CD14-positive monocyte (primary cell): ENCODE data around the gene DHX57. TPM values are rescaled to one million over a fixed set of nuclear protein-coding genes. Genes with fewer than 3 reads are reported as not detected.

ENCODE experiments used
- DNase-seq, 3 donors: peaks; one replicate each; pipeline ENCODE4 v3.0.0-alpha.2; 2011 to 2022
- H2AFZ ChIP-seq: 2 replicates; pipeline ENCODE4 v1.6.0; 2012; ENCODE audit warnings: mild to moderate bottlenecking, low read depth, low read length, inconsistent platforms; ENCODE audit not compliant: insufficient read depth, poor library complexity, severe bottlenecking
- H3K27ac ChIP-seq, 2 donors: 1 replicate in 1 of 2; 2 replicates in 1 of 2; pipeline ENCODE4 v1.5.1; 2012 to 2013; ENCODE audit warnings: low read length in 2 of 2, control low read depth in 1 of 2, inconsistent platforms in 1 of 2, low read depth in 1 of 2, mild to moderate bottlenecking in 1 of 2
- H3K27me3 ChIP-seq, 2 donors: one replicate each; pipeline versions ENCODE4 v1.6.0 to v1.6.1; 2011 to 2013; ENCODE audit warnings: low read length in 2 of 2; ENCODE audit not compliant: control insufficient read depth in 2 of 2, insufficient read depth in 2 of 2
- H3K36me3 ChIP-seq, 2 donors: replicated peaks in 1 of 2; 1 replicate in 1 of 2; 2 replicates in 1 of 2; pipeline versions ENCODE4 v1.5.1 to v1.6.1; 2012 to 2013; ENCODE audit warnings: low read length in 2 of 2, control low read depth in 1 of 2, inconsistent platforms in 1 of 2, mild to moderate bottlenecking in 1 of 2; ENCODE audit not compliant: insufficient read depth in 2 of 2, control insufficient read depth in 1 of 2
- H3K4me1 ChIP-seq, 2 donors: 1 replicate in 1 of 2; 2 replicates in 1 of 2; pipeline versions ENCODE4 v1.5.1 to v1.6.1; 2012 to 2013; ENCODE audit warnings: low read length in 2 of 2, control low read depth in 1 of 2, inconsistent platforms in 1 of 2, mild to moderate bottlenecking in 1 of 2, moderate library complexity in 1 of 2; ENCODE audit not compliant: insufficient read depth in 2 of 2, control insufficient read depth in 1 of 2
- H3K4me2 ChIP-seq: replicated peaks from 2 replicates; pipeline ENCODE3; 2012; ENCODE audit warnings: low read length, moderate library complexity, mild to moderate bottlenecking; ENCODE audit not compliant: poor library complexity, severe bottlenecking; ENCODE audit errors: extremely low read depth
- H3K4me3 ChIP-seq, 3 experiments: fragments of 200-600 bp in 1 of 3; sonication (generic) in 1 of 3; replicated peaks in 1 of 3; 1 replicate in 2 of 3; 2 replicates in 1 of 3; pipeline ENCODE4 v1.5.1; 2011 to 2013; ENCODE audit warnings: low read length in 3 of 3, mild to moderate bottlenecking in 3 of 3, control low read depth in 2 of 3, low read depth in 2 of 3, inconsistent platforms in 1 of 3, moderate library complexity in 1 of 3
- H3K79me2 ChIP-seq: 2 replicates; pipeline ENCODE4 v1.6.0; 2012; ENCODE audit warnings: mild to moderate bottlenecking, control low read depth, inconsistent platforms, low read length, moderate library complexity; ENCODE audit not compliant: insufficient read depth
- H3K9ac ChIP-seq: 2 replicates; pipeline ENCODE4 v1.6.0; 2017; ENCODE audit warnings: low read length, mild to moderate bottlenecking; ENCODE audit not compliant: insufficient read depth, poor library complexity, severe bottlenecking
- H3K9me3 ChIP-seq, 2 donors: replicated peaks in 1 of 2; 1 replicate in 1 of 2; 2 replicates in 1 of 2; pipeline versions ENCODE4 v1.5.1 to v1.6.1; 2012 to 2013; ENCODE audit warnings: low read length in 2 of 2, control low read depth in 1 of 2; ENCODE audit not compliant: control insufficient read depth in 1 of 2, insufficient read depth in 1 of 2
- H4K20me1 ChIP-seq: 2 replicates; pipeline ENCODE4 v1.6.0; 2012; ENCODE audit warnings: mild to moderate bottlenecking, low read length, control low read depth, moderate library complexity; ENCODE audit not compliant: insufficient read depth
- H3K27ac Mint-ChIP-seq, 7 donors: one replicate each; pipeline ENCODE4 v1.8.0; 2020; ENCODE audit warnings: mild to moderate bottlenecking in 7 of 7, mixed read lengths in 7 of 7, moderate library complexity in 6 of 7, inconsistent platforms in 2 of 7
- H3K27me3 Mint-ChIP-seq, 3 donors: one replicate each; pipeline ENCODE4 v1.8.0; 2021 to 2022; ENCODE audit warnings: low read depth in 3 of 3, mild to moderate bottlenecking in 3 of 3, mixed read lengths in 3 of 3, moderate library complexity in 3 of 3, inconsistent platforms in 1 of 3
- H3K36me3 Mint-ChIP-seq, 2 donors: one replicate each; pipeline ENCODE4 v1.8.0; 2020; ENCODE audit warnings: mixed read lengths in 2 of 2, inconsistent platforms in 1 of 2, mild to moderate bottlenecking in 1 of 2
- H3K4me1 Mint-ChIP-seq: one replicate; pipeline ENCODE4 v1.8.0; 2020; ENCODE audit warnings: mild to moderate bottlenecking, mixed read lengths
- H3K4me3 Mint-ChIP-seq, 2 donors: one replicate each; pipeline ENCODE4 v1.8.0; 2020; ENCODE audit warnings: mild to moderate bottlenecking in 2 of 2, mixed read lengths in 2 of 2, moderate library complexity in 1 of 2
- H3K9me3 Mint-ChIP-seq, 7 donors: one replicate each; pipeline ENCODE4 v1.8.0; 2020 to 2022; ENCODE audit warnings: mixed read lengths in 7 of 7, mild to moderate bottlenecking in 6 of 7, moderate library complexity in 6 of 7, inconsistent platforms in 2 of 7
- CTCF ChIP-seq: fragments of 200-600 bp; IDR thresholded peaks from one replicate; pipeline ENCODE4 v1.8.0; 2022; ENCODE audit warnings: antibody characterized with exemption, mild to moderate bottlenecking
- WGBS: methylation state at CpG from one replicate; pipeline ENCODE4 v1.1.5; 2013; ENCODE audit warnings: missing lambda C conversion rate; ENCODE audit not compliant: insufficient coverage; 5-methylcytosine and 5-hydroxymethylcytosine counted together
- intact Hi-C, 2 donors: fragments of 100-400 bp; cut with micrococcal nuclease; formaldehyde crosslinking; loops; one replicate each; pipeline versions ENCODE4 v1.15.0 to v1.15.1; 2023
- polyA plus RNA-seq, 3 donors: library from polyadenylated mRNA; depleted of rRNA in 1 of 3; unstranded in 2 of 3; stranded (reverse) in 1 of 3; fragments of 300-500 nt in 2 of 3; fragments of >200 nt in 1 of 3; fragmentation: Illumina TruSeq in 2 of 3; gene quantifications; 1 replicate in 2 of 3; 2 replicates in 1 of 3; pipeline ENCODE4 v1.2.3, GENCODE V29; 2012 to 2021

Gene DHX57
- polyA plus RNA-seq, 3 donors: 7.7 to 13.4 (median 12.9) TPM

- no peaks in the 10 kb centered on the region for H3K9me3 ChIP-seq
- Mint-ChIP-seq H3K27me3 (no peaks in the 10 kb centered on the region), H3K27ac (no peak overlapping the region), H3K36me3 (peaks cover 17 to 26% of the 10 kb centered on the region in 2 donors), H3K4me1 (peaks cover 5% of the 10 kb centered on the region), H3K9me3 (peaks cover 0 to 3% (median 0%) of the 10 kb centered on the region in 7 donors), H3K4me3 (no peak overlapping the region)
- TF ChIP-seq CTCF: no peak
- no peak overlapping the region for H3K27ac ChIP-seq
- intact Hi-C loops: no loop called here
- DNase-seq: no peak
- H3K36me3 ChIP-seq: peaks cover 11 to 21% of the 10 kb centered on the region in 2 donors
- H3K4me1 ChIP-seq: peaks cover 11 to 15% of the 10 kb centered on the region in 2 donors
- H3K4me2 ChIP-seq: no peak overlapping the region
- H3K27me3 ChIP-seq: no peaks in the 10 kb centered on the region
- no peak overlapping the region for H3K4me3 ChIP-seq
- H3K9ac ChIP-seq: no peak overlapping the region
- no peak overlapping the region for H2AFZ ChIP-seq
- no peaks in the 10 kb centered on the region for H4K20me1 ChIP-seq
- WGBS: 94% methylated on average over 6 of the region's 7 CpGs
- H3K79me2 ChIP-seq: no peaks in the 10 kb centered on the region
Measured at GRCh38 chr2:38794235-38794946, 81.3 kb downstream of the DHX57 start.

GRCh38 chr2:38793511-38793910 lies 82.2 kb downstream of the DHX57 start:
- H3K36me3 ChIP-seq: peaks cover 11 to 17% of the 10 kb centered on the region in 2 donors
- Mint-ChIP-seq H3K4me3 (no peak overlapping the region), H3K27ac (no peak overlapping the region), H3K27me3 (peaks cover 0 to 2% (median 0%) of the 10 kb centered on the region in 3 donors), H3K4me1 (peaks cover 5% of the 10 kb centered on the region), H3K9me3 (peaks cover 0 to 3% (median 0%) of the 10 kb centered on the region in 7 donors), H3K36me3 (peaks cover 13 to 17% of the 10 kb centered on the region in 2 donors)
- H3K4me3 ChIP-seq: no peak overlapping the region
- no CpG with 5 or more reads among the region's 5 CpGs for WGBS
- intact Hi-C loops: no loop called here
- H2AFZ ChIP-seq: no peak overlapping the region
- H3K9me3 ChIP-seq: no peaks in the 10 kb centered on the region
- no peaks in the 10 kb centered on the region for H3K79me2 ChIP-seq
- H3K27ac ChIP-seq: no peak overlapping the region
- H3K9ac ChIP-seq: no peak overlapping the region
- DNase-seq: no peak
- H4K20me1 ChIP-seq: no peaks in the 10 kb centered on the region
- no peak overlapping the region for H3K4me2 ChIP-seq
- H3K27me3 ChIP-seq: no peaks in the 10 kb centered on the region
- TF ChIP-seq CTCF: no peak
- H3K4me1 ChIP-seq: peaks cover 11 to 15% of the 10 kb centered on the region in 2 donors
